Smooth muscle cell (in vitro differentiated cells): Measurements from ENCODE around the gene MBOAT1. TPM values are rescaled to one million over a fixed set of nuclear protein-coding genes. Genes with fewer than 3 reads are reported as not detected.

ENCODE experiments used
- DNase-seq: peaks from one replicate; lab custom pipeline; 2025; ENCODE audit not compliant: unreplicated experiment; lab: John Stamatoyannopoulos, UW
- H2AFZ ChIP-seq: fragments of 200-600 bp; sonication (generic); 2 replicates; pipeline ENCODE4 v1.6.0; 2016; ENCODE audit warnings: antibody characterized with exemption, low read depth, mild to moderate bottlenecking
- H3F3A ChIP-seq: fragments of 200-600 bp; sonication (generic); 2 replicates; pipeline ENCODE4 v1.6.0; 2017; ENCODE audit warnings: antibody characterized with exemption, low read depth
- H3K27ac ChIP-seq: fragments of 200-600 bp; sonication (generic); 2 replicates; pipeline ENCODE4 v1.5.1; 2016; ENCODE audit warnings: low read depth, mild to moderate bottlenecking
- H3K27me3 ChIP-seq: fragments of 200-600 bp; sonication (generic); 2 replicates; pipeline ENCODE4 v1.6.1; 2016; ENCODE audit warnings: low read depth, mild to moderate bottlenecking
- H3K36me3 ChIP-seq: fragments of 200-600 bp; sonication (generic); 2 replicates; pipeline ENCODE4 v1.5.1; 2016; ENCODE audit warnings: low read depth
- H3K4me1 ChIP-seq: fragments of 200-600 bp; sonication (generic); 2 replicates; pipeline ENCODE4 v1.5.1; 2016; ENCODE audit warnings: low read depth
- H3K4me2 ChIP-seq: fragments of 200-600 bp; sonication (generic); 2 replicates; pipeline ENCODE4 v1.6.0; 2016; ENCODE audit warnings: mild to moderate bottlenecking
- H3K4me3 ChIP-seq: fragments of 200-600 bp; sonication (generic); 2 replicates; pipeline ENCODE4 v1.5.1; 2016; ENCODE audit warnings: mild to moderate bottlenecking
- H3K79me2 ChIP-seq: fragments of 200-600 bp; sonication (generic); 2 replicates; pipeline ENCODE4 v1.6.0; 2016; ENCODE audit warnings: low read depth, mild to moderate bottlenecking
- H3K9ac ChIP-seq: fragments of 200-600 bp; sonication (generic); 2 replicates; pipeline ENCODE4 v1.6.0; 2016; ENCODE audit warnings: low read depth
- H3K9me3 ChIP-seq: fragments of 200-600 bp; sonication (generic); replicated peaks from 2 replicates; pipeline ENCODE4 v1.5.1; 2016; ENCODE audit warnings: low read depth
- H4K20me1 ChIP-seq: fragments of 200-600 bp; sonication (generic); 2 replicates; pipeline ENCODE4 v1.6.0; 2016; ENCODE audit warnings: low read depth
- CTCF ChIP-seq: fragments of 200-600 bp; sonication (generic); IDR thresholded peaks from 2 replicates; pipeline ENCODE4 v1.5.1; 2017; ENCODE audit warnings: borderline replicate concordance, mild to moderate bottlenecking, antibody characterized with exemption; ENCODE audit not compliant: insufficient read depth, poor library complexity, severe bottlenecking
- WGBS: methylation state at CpG from one replicate; pipeline ENCODE4 v1.1.7; 2016; ENCODE audit warnings: low lambda C conversion rate; 5-methylcytosine and 5-hydroxymethylcytosine counted together
- polyA plus RNA-seq: library from polyadenylated mRNA; unstranded; fragments of >200 nt; fragmentation: Nextera tagmentation; extraction: Ambion mirVana; gene quantifications from 2 replicates; pipeline ENCODE4 v1.2.1, GENCODE V29; 2016
- total RNA-seq: library from RNA; depleted of rRNA; stranded (reverse); fragments of >200 nt; gene quantifications from 2 replicates; pipeline ENCODE4 v1.2.3, GENCODE V29; 2014

Gene MBOAT1
- total and polyA plus RNA-seq, 2 experiments from 2014 or later: 0.73 to 2.5 TPM

DNA sequence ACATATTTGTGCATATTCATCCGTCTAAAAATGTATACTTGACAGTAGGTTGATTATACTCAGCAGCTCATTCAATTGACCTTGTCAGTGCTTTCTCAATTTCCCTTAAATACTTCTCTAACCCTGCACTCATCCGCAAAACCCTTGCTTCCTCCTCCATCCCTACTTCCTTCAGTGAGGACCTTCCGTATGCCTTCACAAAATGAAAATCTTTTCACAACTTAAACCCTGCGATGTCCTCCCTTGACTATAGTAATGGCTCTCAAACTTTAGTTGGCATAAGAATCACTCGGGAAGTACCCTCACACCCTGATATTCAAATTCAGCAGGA is 5.2 kb downstream of the MBOAT1 start:
- no peak overlapping the region for H3K4me2 ChIP-seq
- no peak for TF ChIP-seq CTCF
- no peaks in the 10 kb centered on the region for H3K79me2 ChIP-seq
- no peaks in the 10 kb centered on the region for H4K20me1 ChIP-seq
- DNase-seq: no peak
- no peak overlapping the region for H3K4me3 ChIP-seq
- H2AFZ ChIP-seq: no peak overlapping the region
- no peak overlapping the region for H3K27ac ChIP-seq
- no peaks in the 10 kb centered on the region for H3K36me3 ChIP-seq
- peaks cover 11% of the 10 kb centered on the region for H3K4me1 ChIP-seq
- no peak overlapping the region for H3K9ac ChIP-seq
- no peaks in the 10 kb centered on the region for H3K9me3 ChIP-seq
- no peaks in the 10 kb centered on the region for H3K27me3 ChIP-seq
- 91% methylated on average over 5 of the region's 5 CpGs for WGBS
- H3F3A ChIP-seq: peaks cover 4% of the 10 kb centered on the region

GRCh38 chr6:20205722-20206161 is 6.5 kb downstream of the MBOAT1 start:
- no peaks in the 10 kb centered on the region for H3K79me2 ChIP-seq
- no peaks in the 10 kb centered on the region for H3F3A ChIP-seq

DNA sequence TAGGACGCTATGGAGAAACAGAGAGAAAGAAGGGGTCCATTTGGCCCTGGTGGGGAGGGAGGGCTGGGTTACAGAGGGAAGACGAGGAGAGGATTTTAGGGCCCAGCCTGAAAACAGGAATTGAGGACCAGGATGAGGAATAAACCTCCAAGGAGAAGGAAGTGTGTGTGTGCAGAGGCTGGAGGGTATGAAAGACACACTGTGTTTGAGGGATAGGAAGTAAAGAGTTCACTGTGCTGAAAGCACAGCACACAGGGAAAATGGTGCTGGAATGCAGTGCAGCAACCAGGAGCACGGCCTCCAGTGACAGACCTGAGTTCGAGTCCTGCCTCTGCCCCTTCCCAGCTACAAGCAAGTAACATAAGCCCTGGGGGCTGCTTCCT is 7.8 kb downstream of the MBOAT1 start:
- H3K4me2 ChIP-seq: no peak overlapping the region
- 87% methylated on average over 4 of the region's 4 CpGs for WGBS
- no peaks in the 10 kb centered on the region for H3F3A ChIP-seq
- no peak overlapping the region for H3K27ac ChIP-seq
- H3K36me3 ChIP-seq: no peaks in the 10 kb centered on the region
- H3K9ac ChIP-seq: no peak overlapping the region
- H3K9me3 ChIP-seq: no peaks in the 10 kb centered on the region
- H3K27me3 ChIP-seq: no peaks in the 10 kb centered on the region
- H3K4me1 ChIP-seq: no peaks in the 10 kb centered on the region
- no peak overlapping the region for H3K4me3 ChIP-seq
- DNase-seq: no peak
- no peaks in the 10 kb centered on the region for H3K79me2 ChIP-seq
- H4K20me1 ChIP-seq: no peaks in the 10 kb centered on the region
- TF ChIP-seq CTCF: no peak
- peak overlapping the region; percentile 65 for H2AFZ ChIP-seq

More at GRCh38 chr6:20205722-20206161, 6.5 kb downstream of the MBOAT1 start:
- Histone ChIP-seq H4K20me1 (no peaks in the 10 kb centered on the region), H3K9ac (no peak overlapping the region), H3K4me3 (no peak overlapping the region), H3K27me3 (no peaks in the 10 kb centered on the region), H3K4me2 (no peak overlapping the region), H2AFZ (no peak overlapping the region), H3K36me3 (no peaks in the 10 kb centered on the region), H3K4me1 (peaks cover under 1% of the 10 kb centered on the region), H3K9me3 (no peaks in the 10 kb centered on the region), H3K27ac (no peak overlapping the region)
- no peak for DNase-seq
- 78% methylated on average over 6 of the region's 6 CpGs for WGBS
- no peak for TF ChIP-seq CTCF
